ENCODE measurements around the gene PRMT7. TPM values are rescaled to one million over a fixed set of nuclear protein-coding genes. Genes with fewer than 3 reads are reported as not detected.

The PRMT7 gene
- total RNA-seq, 4 donors from 2014 or later: 11.5 to 34.9 (median 27.4) TPM

DNA sequence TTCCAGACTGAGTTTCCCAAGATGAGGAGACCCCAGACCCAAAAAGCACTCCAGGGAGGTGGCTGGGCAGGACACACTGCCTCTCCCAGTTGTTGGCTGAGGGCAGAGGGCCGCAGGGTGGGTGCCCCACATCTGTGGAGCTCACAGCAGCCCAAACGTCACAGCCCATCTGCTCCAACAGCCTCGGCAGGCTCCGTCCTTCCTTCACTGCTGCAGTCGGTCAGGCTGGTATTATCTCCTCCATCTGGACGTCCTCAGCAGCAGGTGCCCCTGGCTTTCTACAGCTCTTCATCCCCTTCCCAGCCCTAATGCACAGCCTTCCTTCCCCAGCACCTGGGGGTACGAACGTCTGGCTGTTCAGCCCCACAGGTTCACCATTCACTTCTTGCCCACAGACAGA lies 55.2 kb downstream of the PRMT7 start:
- WGBS, 2 donors (ENCODE audit: low coverage in 1 of 2): no CpG with 5 or more reads among the region's 8 CpGs
- peaks cover 56% of the 10 kb centered on the region for H3K27me3 ChIP-seq
- TF ChIP-seq EP300 (IDR thresholded peaks at IDR 0.05) (no peak), POLR2A (IDR thresholded peaks at IDR 0.05) (no peak), POLR2AphosphoS5 (IDR thresholded peaks at IDR 0.05) (no peak)
- TF ChIP-seq, protein P1, sequence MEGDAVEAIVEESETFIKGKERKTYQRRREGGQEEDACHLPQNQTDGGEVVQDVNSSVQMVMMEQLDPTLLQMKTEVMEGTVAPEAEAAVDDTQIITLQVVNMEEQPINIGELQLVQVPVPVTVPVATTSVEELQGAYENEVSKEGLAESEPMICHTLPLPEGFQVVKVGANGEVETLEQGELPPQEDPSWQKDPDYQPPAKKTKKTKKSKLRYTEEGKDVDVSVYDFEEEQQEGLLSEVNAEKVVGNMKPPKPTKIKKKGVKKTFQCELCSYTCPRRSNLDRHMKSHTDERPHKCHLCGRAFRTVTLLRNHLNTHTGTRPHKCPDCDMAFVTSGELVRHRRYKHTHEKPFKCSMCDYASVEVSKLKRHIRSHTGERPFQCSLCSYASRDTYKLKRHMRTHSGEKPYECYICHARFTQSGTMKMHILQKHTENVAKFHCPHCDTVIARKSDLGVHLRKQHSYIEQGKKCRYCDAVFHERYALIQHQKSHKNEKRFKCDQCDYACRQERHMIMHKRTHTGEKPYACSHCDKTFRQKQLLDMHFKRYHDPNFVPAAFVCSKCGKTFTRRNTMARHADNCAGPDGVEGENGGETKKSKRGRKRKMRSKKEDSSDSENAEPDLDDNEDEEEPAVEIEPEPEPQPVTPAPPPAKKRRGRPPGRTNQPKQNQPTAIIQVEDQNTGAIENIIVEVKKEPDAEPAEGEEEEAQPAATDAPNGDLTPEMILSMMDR (IDR thresholded peaks at IDR 0.05): no peak
- no peak overlapping the region for H3K27ac ChIP-seq
- no peaks in the 10 kb centered on the region for H3K9me3 ChIP-seq
- no peak for ATAC-seq
- H3K36me3 ChIP-seq: no peaks in the 10 kb centered on the region
- no peak overlapping the region for H3K4me3 ChIP-seq
- H3K4me1 ChIP-seq: peaks cover 0 to 6% (median 0%) of the 10 kb centered on the region in 3 donors

DNA sequence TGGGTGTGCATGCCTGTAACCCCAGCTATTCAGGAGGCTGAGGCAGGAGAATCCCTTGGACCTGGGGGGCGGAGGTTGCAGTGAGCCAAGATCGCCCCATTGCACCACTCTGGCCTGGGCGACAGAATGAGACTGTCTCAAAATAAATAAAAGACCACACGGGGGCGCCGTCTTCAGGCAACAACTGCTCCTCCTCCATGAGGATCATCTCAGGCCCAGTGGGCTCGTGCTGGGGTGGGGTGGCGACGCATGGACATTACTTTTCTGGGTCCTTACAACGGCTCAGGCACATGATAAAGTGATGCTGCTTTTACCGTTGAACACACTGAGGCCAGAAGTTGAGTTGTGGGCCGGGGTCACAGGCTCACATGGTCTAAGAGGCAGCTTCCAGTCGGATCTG lies 56.2 kb downstream of the PRMT7 start:
- H3K4me1 ChIP-seq: no peaks in the 10 kb centered on the region
- WGBS, 2 donors (ENCODE audit: low coverage in 1 of 2): 3 to 55% methylated on average over 5 of the region's 13 CpGs
- no peaks in the 10 kb centered on the region for H3K9me3 ChIP-seq
- TF ChIP-seq, protein P1 (IDR thresholded peaks at IDR 0.05): peak in 2 of 4 experiments; percentile 15 to 34
- TF ChIP-seq POLR2A (IDR thresholded peaks at IDR 0.05): no peak
- no peaks in the 10 kb centered on the region for H3K36me3 ChIP-seq
- ATAC-seq: no peak
- peaks cover 56% of the 10 kb centered on the region for H3K27me3 ChIP-seq
- H3K27ac ChIP-seq: no peak overlapping the region
- no peak overlapping the region for H3K4me3 ChIP-seq

DNA sequence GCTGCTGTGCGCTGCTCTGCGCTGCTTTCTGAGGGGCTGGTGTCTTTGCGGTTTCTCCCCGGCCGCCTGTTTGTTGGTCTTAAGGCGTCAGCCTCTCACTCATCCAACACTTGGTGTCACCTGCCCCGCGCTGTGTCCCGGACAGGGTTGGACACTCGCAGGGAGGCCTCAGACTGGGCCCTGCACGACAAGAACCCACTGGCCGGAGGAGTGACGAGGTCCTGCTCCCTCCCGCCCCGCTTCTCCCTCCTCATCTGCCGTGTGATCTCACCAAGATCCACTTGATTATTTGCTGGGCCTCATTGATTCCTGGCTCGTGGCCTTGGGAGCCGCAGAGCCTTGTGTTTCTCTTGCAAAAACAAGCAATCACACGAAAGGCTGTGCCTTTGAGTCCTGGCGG lies 56.6 kb downstream of the PRMT7 start:
- Histone ChIP-seq H3K27me3 (peaks cover 56% of the 10 kb centered on the region), H3K4me3 (no peak overlapping the region), H3K9me3 (no peaks in the 10 kb centered on the region), H3K27ac (no peak overlapping the region), H3K36me3 (no peaks in the 10 kb centered on the region), H3K4me1 (no peaks in the 10 kb centered on the region)
- ATAC-seq: no peak
- 60% methylated on average over 5 of the region's 20 CpGs; no CpG with 5 or more reads in 1 of the 2 donors for WGBS, 2 donors (ENCODE audit: low coverage in 1 of 2)
- TF ChIP-seq EP300 (IDR thresholded peaks at IDR 0.05) (no peak), POLR2AphosphoS5 (IDR thresholded peaks at IDR 0.05) (no peak), POLR2A (IDR thresholded peaks at IDR 0.05) (no peak)
- TF ChIP-seq, protein P1 (IDR thresholded peaks at IDR 0.05): no peak

- Histone ChIP-seq H3K36me3 (no peaks in the 10 kb centered on the region), H3K4me1 (no peaks in the 10 kb centered on the region), H3K27me3 (peaks cover 56% of the 10 kb centered on the region), H3K9me3 (no peaks in the 10 kb centered on the region), H3K27ac (no peak overlapping the region), H3K4me3 (no peak overlapping the region)
- no peak for ATAC-seq
- 100% methylated on average over 1 of the region's 14 CpGs; no CpG with 5 or more reads in 1 of the 2 donors for WGBS, 2 donors (ENCODE audit: low coverage in 1 of 2)
- TF ChIP-seq, protein P1 (IDR thresholded peaks at IDR 0.05): no peak
- no peak for TF ChIP-seq POLR2AphosphoS5 (IDR thresholded peaks at IDR 0.05)
- TF ChIP-seq EP300 (IDR thresholded peaks at IDR 0.05): no peak
- no peak for TF ChIP-seq POLR2A (IDR thresholded peaks at IDR 0.05)
Observed at GRCh38 chr16:68367891-68368290, 57.1 kb downstream of the PRMT7 start.

GRCh38 chr16:68368301-68368888 lies 57.6 kb downstream of the PRMT7 start:
- no peaks in the 10 kb centered on the region for H3K36me3 ChIP-seq
- H3K9me3 ChIP-seq: no peaks in the 10 kb centered on the region
- no peak for ATAC-seq
- no peak overlapping the region for H3K4me3 ChIP-seq
- TF ChIP-seq, protein P1 (IDR thresholded peaks at IDR 0.05): no peak
- TF ChIP-seq POLR2AphosphoS5 (IDR thresholded peaks at IDR 0.05): no peak
- TF ChIP-seq EP300 (IDR thresholded peaks at IDR 0.05): no peak
- TF ChIP-seq POLR2A (IDR thresholded peaks at IDR 0.05): no peak
- 26% methylated on average over 3 of the region's 12 CpGs; no CpG with 5 or more reads in 1 of the 2 donors for WGBS, 2 donors (ENCODE audit: low coverage in 1 of 2)
- H3K27me3 ChIP-seq: peaks cover 54% of the 10 kb centered on the region
- H3K4me1 ChIP-seq: no peaks in the 10 kb centered on the region
- H3K27ac ChIP-seq: no peak overlapping the region

Measured in gastroesophageal sphincter (tissue), 4 donors.